Type B pancreatic cell (in vitro differentiated cells): ENCODE results near the gene ELL2. TPM values are rescaled to one million over a fixed set of nuclear protein-coding genes. Genes with fewer than 3 reads are reported as not detected.

ENCODE experiments used
- DNase-seq: peaks from one replicate; pipeline ENCODE4 v3.0.0; 2021; ENCODE audit warnings: mixed read lengths; ENCODE audit not compliant: unreplicated experiment; ENCODE audit errors: extremely low spot score
- H3K27ac Mint-ChIP-seq: 2 replicates; pipeline ENCODE4 v1.8.0; 2021; ENCODE audit warnings: mild to moderate bottlenecking, mixed read lengths
- H3K27me3 Mint-ChIP-seq: 2 replicates; pipeline ENCODE4 v1.8.0; 2021; ENCODE audit warnings: mixed read lengths
- H3K36me3 Mint-ChIP-seq: 2 replicates; pipeline ENCODE4 v1.8.0; 2021; ENCODE audit warnings: mixed read lengths
- H3K4me1 Mint-ChIP-seq: one replicate; pipeline ENCODE4 v1.8.0; 2021; ENCODE audit warnings: mixed read lengths; ENCODE audit not compliant: unreplicated experiment
- H3K4me3 Mint-ChIP-seq: 2 replicates; pipeline ENCODE4 v1.8.0; 2021; ENCODE audit warnings: mild to moderate bottlenecking, mixed read lengths
- H3K9me3 Mint-ChIP-seq: 2 replicates; pipeline ENCODE4 v1.8.0; 2021; ENCODE audit warnings: mixed read lengths
- total RNA-seq: library from RNA; stranded (reverse); gene quantifications from 2 replicates; pipeline ENCODE4 v1.2.1, GENCODE V29; 2021; ENCODE audit warnings: low replicate concordance
- TF ChIP-seq, protein P1 (sequence below): fragments of 200-600 bp; sonication (generic); conservative IDR thresholded peaks from 2 replicates; pipeline ENCODE4 v1.5.0; 2021; ENCODE audit warnings: antibody characterized with exemption, mild to moderate bottlenecking

The ELL2 gene
- total RNA-seq, 1 donor from 2014 or later, result 33.9 TPM

DNA sequence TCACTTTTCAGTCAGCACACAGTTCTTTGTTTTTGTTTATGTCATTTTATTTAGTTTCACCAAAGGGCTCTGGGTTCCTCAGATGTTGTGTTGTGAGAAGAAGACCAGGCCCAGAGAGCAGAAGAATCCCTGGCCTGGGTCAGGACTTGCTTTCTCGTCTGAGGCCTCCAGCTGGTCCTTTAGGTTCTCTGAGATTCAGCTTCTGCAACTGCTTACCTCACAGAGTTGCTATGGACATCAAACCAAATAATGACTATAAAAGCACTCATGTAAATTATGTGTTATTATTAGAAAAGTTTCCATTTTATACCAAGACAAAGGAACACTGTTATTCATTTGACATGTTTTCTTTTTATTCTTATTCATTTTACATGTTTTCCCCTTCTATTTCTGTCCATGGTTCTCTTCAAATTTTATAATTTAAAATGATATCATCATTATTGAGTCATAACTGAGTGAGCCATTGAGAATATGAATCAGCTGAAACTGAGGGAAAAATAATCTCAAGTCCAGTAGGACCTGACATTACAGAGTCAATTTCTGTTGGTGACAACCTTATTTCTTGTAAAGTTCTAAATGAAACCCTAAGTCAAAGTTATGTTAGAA is 95.1 kb downstream of the ELL2 start:
- H3K9me3 Mint-ChIP-seq, result peaks cover 4% of the 10 kb centered on the region

DNA sequence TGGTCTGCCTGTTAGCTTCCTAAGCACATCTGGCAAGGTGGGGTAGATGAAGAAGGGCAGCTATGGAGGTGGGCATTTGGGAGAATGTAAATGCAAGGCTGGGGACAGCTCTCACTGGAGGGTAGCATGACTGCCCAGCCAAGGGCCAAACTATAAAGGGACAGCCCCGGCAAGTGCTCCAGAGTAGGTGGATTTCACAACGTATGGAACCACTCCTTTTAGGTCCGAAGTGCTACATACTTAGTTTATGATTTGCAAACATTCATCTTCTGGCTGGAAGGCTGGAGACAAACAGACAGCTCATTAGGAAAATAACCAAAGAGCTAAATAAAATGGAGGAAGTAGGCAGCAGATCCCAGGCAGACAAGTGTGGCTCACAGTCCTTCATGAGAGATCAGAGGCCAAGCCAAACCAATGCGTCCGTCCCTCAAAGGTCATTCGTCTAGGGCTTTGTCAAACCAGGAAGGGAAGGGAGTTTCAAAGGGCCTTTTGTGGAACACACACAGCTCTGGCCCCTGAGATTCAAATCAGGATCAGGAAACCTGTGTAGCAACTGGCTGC is 96.6 kb downstream of the ELL2 start:
- H3K27ac Mint-ChIP-seq, result peak overlapping the region; percentile 79
- peaks cover 4% of the 10 kb centered on the region for H3K9me3 Mint-ChIP-seq
- no peaks in the 10 kb centered on the region for H3K27me3 Mint-ChIP-seq
- DNase-seq, result no peak
- H3K36me3 Mint-ChIP-seq, result no peaks in the 10 kb centered on the region
- H3K4me1 Mint-ChIP-seq, result peaks cover 33% of the 10 kb centered on the region
- TF ChIP-seq, protein P1, sequence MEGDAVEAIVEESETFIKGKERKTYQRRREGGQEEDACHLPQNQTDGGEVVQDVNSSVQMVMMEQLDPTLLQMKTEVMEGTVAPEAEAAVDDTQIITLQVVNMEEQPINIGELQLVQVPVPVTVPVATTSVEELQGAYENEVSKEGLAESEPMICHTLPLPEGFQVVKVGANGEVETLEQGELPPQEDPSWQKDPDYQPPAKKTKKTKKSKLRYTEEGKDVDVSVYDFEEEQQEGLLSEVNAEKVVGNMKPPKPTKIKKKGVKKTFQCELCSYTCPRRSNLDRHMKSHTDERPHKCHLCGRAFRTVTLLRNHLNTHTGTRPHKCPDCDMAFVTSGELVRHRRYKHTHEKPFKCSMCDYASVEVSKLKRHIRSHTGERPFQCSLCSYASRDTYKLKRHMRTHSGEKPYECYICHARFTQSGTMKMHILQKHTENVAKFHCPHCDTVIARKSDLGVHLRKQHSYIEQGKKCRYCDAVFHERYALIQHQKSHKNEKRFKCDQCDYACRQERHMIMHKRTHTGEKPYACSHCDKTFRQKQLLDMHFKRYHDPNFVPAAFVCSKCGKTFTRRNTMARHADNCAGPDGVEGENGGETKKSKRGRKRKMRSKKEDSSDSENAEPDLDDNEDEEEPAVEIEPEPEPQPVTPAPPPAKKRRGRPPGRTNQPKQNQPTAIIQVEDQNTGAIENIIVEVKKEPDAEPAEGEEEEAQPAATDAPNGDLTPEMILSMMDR, result no peak
- H3K4me3 Mint-ChIP-seq, result no peak overlapping the region

More for the DNA sequence above, 95.1 kb downstream of the ELL2 start:
- no peak overlapping the region for H3K27ac Mint-ChIP-seq
- TF ChIP-seq, protein P1, result no peak
- no peaks in the 10 kb centered on the region for H3K36me3 Mint-ChIP-seq
- no peaks in the 10 kb centered on the region for H3K27me3 Mint-ChIP-seq
- DNase-seq, result no peak
- no peak overlapping the region for H3K4me3 Mint-ChIP-seq
- H3K4me1 Mint-ChIP-seq, result peaks cover 33% of the 10 kb centered on the region

- Mint-ChIP-seq H3K4me1 (peaks cover 34% of the 10 kb centered on the region), H3K9me3 (peaks cover 4% of the 10 kb centered on the region), H3K27me3 (no peaks in the 10 kb centered on the region), H3K36me3 (no peaks in the 10 kb centered on the region), H3K27ac (no peak overlapping the region), H3K4me3 (no peak overlapping the region)
- DNase-seq, result no peak
- TF ChIP-seq, protein P1, result no peak
Observed at GRCh38 chr5:95864456-95864855, 97.2 kb downstream of the ELL2 start.

GRCh38 chr5:95863383-95863757 is 98.3 kb downstream of the ELL2 start:
- DNase-seq, result no peak
- no peaks in the 10 kb centered on the region for H3K27me3 Mint-ChIP-seq
- H3K9me3 Mint-ChIP-seq, result peaks cover 4% of the 10 kb centered on the region
- peak overlapping the region; percentile 66 for H3K27ac Mint-ChIP-seq
- H3K4me1 Mint-ChIP-seq, result peaks cover 45% of the 10 kb centered on the region
- no peaks in the 10 kb centered on the region for H3K36me3 Mint-ChIP-seq
- no peak overlapping the region for H3K4me3 Mint-ChIP-seq
- TF ChIP-seq, protein P1, result no peak

DNA sequence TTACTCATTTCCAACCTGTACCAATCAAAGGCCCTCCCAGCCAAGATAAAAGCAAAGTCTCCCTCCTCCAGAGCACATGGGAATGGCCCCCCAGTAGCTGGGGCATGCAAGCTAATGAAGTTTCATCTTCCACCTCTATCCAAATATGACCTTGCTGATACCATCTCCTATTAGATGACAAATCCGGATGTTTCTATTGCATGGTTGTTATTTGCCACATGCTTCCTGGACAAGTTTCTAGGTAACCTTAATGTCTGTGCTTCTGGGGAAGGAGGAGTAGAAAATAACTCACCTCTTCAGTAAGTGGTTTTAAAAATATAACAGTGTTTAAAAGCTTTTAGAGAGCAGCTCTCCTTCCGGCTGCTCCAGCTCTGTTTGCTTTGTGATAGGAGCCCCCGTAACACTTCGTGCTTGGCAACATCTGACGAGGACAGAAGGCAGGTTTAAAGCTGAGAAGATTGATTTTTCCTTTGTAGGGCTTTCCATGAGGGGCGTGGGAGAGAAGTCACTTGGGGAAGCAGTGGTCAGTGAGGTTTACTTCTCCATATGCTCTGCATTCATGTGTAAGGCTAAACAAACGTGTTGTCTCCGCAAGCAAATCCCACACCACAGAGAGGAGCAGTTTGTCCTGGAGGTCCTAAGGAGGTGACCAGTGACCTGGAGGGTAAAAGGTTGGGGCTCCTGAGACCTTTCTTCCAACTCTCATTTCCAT is 98.8 kb downstream of the ELL2 start:
- no peak for DNase-seq

More for the DNA sequence above, 98.8 kb downstream of the ELL2 start:
- Mint-ChIP-seq H3K9me3 (no peaks in the 10 kb centered on the region), H3K4me1 (peaks cover 50% of the 10 kb centered on the region), H3K4me3 (peak overlapping the region; percentile 16), H3K27ac (peak overlapping the region; percentile 66), H3K36me3 (no peaks in the 10 kb centered on the region), H3K27me3 (no peaks in the 10 kb centered on the region)
- TF ChIP-seq, protein P1, result no peak
